HG02610 (cell line): ENCODE results near the gene HIVEP3.

Experiments
- ATAC-seq: cut with Tn5 transposase; IDR thresholded peaks from one replicate; pipeline ENCODE4 v1.9.1; 2021; ENCODE audit warnings: mild to moderate bottlenecking, moderate library complexity; ENCODE audit not compliant: unreplicated experiment

HIVEP3 gene

DNA sequence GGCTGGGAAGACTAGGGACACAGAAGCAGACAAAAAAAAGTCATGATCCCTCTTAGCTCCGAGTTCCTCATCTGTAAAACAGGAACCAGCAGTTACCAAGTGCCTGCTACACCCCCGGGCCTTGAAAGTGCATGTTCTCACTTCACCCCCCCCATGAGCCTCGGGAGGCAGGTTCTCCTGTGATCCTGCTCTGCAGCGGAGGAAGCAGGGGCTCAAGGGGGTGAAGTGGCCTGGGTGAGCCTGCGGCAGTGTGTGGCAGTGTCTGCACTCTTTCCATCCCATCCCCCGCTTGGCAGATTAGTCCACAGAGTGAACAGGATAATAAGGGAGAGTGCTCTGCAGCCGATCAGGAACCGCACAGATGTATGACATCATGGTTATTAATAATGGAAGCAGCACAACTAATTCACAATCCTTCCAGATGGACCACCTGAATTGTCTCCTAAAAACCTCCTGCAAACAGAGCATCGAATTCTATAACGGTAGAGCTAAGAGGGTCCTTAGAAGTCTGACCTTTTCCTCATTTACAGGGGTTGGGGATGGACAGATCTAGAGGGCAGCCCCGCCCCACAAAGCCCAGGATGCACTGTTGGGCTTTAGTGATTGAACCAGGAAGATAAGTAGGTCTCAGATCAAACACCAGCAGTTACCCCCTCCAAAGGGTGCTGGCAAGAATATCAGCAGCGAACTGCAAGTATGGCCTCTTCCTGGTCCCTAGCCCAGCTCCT lies 260.1 kb downstream of the HIVEP3 start:
- no peak for ATAC-seq

DNA sequence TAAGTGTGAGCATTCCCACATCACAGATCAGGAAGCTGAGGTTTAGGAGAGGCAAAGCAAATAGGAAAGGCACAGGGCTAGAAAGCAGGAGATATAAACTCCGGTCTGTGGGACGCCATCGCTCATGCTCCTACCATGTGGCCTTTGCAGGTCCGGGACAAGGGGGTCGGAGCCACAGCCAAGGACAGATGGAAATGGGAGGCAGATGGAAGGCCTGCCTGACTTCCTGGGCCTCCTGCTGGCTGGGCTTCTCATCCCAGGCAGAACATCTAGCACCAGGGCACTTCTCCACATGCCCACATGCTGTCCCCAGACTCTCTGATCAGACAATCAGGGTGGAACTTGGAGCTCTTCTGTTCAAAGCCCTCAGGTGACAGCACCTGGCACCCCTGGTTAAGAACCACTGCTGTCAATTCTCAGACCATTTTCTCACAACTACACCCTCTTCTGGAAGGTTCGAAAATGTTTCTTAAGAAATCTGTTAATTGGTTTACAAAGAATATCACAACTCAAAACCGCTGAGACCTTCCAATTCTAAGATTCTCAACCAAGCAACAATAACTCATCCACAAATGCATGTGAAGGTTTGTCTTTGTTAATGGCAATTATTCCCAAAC lies 260.9 kb downstream of the HIVEP3 start:
- ATAC-seq: no peak

DNA sequence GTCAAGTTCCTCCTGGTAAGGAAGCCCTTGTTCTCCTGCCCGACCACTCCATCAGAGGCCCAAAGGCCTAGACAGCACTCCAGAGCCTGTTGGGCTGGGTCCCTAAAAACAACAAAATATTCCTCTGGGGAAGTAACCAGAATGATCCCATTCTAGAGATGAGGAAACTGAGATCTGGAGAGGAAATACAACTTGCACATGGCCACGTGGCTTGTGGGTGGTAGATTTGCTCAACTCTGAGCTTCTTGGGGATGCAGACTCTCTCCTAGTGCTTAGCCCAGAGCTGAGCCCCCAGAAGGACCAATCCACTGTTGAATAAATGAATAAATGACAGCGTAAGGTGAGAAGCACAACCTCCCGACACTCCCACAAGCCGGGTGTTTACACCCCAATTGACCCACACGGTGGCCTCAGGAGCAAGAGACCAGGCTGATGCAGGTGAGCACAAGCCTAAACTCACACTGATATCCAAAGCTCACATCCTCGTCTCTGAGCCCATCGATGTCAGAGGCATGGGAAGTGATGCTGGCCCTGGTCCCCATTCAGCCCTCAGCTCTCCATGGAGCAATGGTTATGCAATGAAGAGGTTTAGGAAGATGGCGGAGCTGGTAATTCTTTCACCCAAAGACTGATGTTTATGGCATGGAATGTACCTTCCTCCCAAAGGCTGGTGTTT lies 261.8 kb downstream of the HIVEP3 start:
- no peak for ATAC-seq

DNA sequence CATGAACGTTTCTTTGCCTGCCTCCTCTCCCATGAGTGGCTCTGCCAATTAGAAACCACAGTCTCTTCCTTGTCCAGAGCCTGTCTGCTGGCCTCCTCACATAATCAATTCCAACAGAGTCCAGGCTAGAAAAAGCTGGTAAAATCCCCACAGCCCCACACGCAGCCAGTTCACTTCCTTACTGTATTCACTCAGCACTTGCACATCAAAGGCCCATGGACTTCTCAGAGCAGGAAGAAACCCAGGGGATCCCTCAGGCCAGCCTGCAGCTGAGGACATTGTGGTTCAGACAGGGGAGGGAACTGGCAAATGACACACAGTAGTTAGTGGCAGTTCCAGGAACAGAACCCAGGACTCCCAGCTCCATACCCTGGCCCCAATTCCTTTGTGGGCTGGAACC lies 262.7 kb downstream of the HIVEP3 start:
- peak; percentile 53 for ATAC-seq

DNA sequence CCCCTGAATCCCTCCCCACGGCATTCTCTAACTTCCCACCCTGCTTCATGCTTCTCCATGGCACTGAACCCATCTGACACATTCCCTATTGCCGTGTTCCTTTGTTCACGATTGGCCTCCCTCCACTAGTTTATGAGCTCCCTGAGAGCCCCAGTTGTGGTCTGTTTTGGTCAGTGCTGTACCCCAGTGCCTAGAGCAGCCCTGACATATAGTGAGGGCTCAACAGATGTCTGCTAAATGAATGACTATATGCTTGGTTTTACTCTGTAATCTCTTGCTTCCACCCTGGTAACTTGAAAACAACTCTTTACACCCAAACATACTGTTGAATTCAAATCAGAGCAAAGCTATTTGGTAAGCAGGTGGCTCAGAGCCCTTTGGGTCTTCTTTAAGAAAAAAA lies 263.1 kb downstream of the HIVEP3 start:
- ATAC-seq: no peak

DNA sequence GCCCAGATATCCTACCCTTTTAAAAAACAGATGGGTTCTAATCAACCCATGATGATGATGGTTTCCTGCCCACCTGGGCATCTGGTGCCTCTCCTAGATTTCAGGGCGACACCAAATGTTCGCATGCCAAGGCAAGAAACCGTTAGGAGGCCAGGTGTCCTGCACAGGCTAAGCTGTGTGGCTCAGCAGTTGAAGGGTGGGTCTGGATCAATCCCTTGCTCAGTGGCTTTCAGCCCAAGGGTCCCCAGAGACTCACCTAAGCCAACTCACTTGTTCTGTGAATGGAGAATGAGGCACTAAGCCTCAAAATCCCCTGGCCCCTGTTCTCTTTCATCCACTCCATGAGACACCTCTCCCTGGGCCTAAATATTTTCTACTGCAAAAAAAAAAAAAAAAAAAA lies 265.1 kb downstream of the HIVEP3 start:
- ATAC-seq: no peak

- ATAC-seq: no peak
Observed at GRCh38 chr1:41652384-41653265, 266.1 kb downstream of the HIVEP3 start.

GRCh38 chr1:41650028-41650880 lies 268.5 kb downstream of the HIVEP3 start:
- no peak for ATAC-seq

DNA sequence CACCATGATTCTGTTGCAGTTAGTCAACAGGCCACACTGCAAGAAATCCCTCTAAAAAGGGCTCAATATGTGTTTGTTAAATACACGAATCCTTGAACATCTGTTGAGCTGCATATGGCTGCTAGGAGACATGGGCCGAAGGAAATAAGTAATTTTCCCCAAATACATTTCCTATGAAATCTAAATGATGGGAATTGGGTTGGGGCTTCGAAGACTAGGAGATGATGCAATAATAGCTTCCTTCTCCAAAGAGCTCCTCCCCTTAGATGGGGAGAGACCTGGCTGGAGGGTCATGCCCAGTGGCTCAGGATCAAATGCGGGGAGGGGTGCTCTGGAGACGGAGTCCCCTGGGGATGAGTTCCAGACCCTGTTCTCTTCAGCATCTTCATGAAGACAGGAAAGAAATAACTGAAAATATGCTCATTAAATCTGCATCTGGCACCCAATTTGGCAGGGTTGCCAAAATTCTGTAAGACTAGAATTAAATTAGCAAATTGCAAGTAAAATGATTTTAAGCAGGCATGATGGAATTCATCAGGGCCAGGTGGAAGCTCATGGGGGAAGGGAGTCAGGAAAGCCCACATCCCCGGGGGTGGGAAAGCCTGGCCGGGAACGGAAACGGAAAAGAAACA lies 269.2 kb downstream of the HIVEP3 start:
- ATAC-seq: no peak

- ATAC-seq: no peak
Observed at GRCh38 chr1:41648844-41649243, 269.9 kb downstream of the HIVEP3 start.

DNA sequence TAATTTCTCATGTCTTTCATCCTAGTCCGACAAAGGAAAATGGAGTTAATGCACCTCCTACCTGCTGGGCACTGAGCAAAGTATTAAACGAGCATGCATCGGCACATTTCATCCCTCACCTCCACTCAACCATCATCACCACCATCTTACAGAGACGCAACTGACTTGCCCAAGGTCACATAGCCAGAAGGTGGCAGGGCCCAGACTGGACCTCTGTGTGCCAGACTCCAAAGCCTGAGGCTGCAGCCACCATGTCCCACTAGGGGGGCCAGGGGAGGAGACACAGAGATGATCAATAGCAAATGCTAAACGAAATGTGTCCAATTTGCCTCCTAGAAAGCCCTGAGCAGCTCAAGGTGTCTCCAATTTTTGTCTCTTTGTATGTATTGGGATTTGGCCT lies 270.5 kb downstream of the HIVEP3 start:
- no peak for ATAC-seq

DNA sequence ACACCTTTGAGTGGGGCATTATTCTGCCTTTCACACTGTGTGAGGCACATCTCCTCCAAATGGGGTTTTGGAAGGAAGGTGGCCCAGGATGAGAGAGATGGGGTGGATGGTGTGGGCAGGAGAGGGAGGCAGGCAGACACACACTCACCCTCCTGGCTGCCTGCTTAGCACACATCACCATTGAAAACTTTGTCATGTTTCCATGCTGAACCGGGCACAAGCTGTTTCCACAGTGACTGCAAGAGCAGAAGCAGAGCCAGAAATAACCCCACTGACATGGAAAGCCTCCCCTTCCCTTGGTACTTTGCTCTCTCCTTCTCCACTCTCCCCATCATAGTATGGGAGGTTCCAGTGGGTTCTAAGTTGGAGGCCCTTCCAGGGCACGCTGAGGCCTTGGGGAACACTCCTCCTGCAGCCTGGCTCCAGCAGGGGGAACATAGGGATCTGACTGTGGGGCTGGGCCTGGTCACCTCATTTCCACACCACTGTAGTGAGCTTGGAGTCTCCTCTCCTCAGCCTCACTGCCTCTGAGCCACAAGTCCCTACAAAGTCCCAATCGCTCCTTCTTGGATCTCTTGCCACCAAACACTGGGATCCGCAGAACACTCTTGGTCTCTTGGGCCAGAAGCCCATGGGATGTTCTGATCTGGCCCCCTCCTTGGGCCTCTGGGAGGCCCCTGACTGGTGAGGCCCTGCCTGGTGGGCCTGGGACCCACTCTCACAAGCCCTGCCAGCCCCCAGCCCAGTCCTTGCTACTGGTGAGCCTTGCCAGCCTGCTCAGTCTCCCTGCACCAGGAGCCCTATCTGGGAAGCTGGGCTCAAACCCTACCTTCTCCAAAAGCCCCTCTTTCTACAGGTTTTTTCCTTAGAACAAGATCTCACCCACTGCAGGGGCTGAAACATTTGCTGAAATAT lies 271.2 kb downstream of the HIVEP3 start:
- no peak for ATAC-seq

- no peak for ATAC-seq
Observed at GRCh38 chr1:41646186-41646585, 272.5 kb downstream of the HIVEP3 start.

DNA sequence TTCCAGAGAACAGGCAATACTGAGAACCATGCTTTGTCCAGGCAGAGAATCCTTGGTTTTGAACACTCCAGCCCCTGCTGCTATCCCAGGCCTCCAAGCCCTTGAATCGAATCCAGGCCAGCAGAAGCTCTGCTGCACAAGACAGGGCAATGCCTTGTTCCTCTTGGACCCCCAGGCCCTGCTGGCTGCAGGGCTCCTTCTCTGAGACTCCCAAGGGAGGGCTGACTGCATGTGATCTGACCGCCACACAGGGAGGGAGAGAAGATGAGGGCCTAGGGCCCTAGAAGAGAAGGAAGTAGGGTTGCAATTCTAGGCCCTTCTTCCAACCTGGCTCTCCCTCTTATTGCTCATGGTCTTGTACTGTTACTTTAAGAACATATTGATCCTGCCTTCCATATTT lies 273.7 kb downstream of the HIVEP3 start:
- ATAC-seq: no peak

DNA sequence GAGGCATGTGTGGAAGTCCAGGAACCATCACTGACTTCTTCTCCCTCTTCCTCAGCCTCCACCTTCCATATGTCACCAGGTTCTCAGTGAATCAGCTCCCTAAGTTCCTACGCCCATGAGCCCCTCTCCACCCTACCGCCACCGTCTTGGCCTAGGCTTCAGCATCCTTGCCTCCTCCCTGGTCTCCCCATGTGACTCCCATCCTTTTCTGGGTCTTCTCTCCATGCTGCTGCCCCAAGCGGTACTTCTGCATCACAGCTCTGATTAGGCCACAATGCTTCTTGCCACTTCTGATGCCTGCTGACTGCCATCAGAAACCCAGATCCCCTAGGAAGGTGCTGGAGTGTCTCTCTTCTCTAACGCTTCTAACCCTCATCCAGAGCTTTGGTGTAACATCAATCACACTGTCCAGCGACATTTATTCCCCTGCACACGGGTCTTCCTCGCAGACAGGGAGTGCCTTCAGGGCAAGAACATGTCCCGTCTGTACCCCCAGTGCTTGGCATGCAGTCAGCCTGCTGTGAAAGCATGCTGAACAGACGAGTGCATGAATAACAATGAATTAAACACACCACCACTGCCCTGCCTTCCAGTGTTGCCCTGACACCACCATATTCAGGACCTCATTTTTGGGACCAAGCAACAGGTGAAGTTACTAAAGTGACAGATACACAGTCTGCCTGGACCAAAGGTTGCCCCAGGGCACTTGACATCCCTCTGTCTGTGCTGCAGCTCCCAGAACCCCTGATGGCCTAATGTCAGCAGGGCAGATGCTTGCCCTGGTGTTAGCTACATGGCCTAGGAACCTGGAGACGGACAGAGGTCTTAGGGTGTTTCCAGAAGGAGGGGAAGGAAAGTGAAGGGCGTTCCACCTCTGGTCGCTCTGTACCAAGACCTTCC lies 275.6 kb downstream of the HIVEP3 start:
- ATAC-seq: no peak

DNA sequence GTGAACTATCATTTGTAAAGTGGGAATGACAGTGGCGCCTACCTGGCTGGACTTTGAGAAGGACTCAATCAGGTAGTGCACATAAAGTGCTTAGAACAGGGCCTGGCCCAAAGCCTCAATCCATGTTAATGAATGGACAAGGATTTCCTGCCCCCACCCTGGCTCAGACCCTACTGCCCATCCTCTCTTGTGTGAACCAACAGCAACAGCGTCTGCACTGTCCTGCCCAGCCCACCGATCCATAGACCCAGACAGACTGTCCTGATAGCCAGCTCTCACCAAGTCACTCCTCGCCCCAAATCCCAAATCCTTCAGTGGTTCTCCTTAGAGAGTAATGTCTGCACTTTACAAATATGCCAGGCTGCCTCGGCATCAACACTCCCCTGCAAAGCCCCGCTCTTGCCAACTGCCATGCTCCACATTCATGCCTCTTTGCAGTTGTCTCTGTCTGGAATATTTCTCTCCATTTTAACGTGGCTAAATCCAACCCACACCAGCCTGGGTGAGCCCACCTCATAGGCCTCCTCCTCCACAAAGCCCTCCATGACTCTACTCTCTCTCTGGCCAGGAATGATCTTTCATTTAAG lies 276.7 kb downstream of the HIVEP3 start:
- ATAC-seq: no peak

DNA sequence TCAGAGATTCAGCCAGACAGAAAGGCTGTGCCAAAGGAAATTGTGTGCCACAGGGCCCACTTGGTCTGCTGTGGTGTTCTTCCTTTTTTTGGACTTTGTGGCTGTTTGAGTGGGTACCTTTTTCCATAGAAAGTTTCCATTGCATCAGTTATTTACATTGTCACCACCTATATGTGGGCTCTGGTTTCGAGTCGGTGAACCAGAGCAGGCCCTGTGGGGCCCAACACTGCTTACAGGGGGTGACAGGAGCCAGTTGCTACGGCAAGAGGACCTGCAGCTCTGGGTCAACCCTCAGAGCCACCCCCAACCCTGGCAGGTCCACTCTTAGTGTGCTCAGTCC lies 277.3 kb downstream of the HIVEP3 start:
- ATAC-seq: no peak
